Activated B cell treated with CpG ODN at 0.5 μM for 24 hours (primary cell): ENCODE results near the gene CFD. TPM values are rescaled to one million over a fixed set of nuclear protein-coding genes. Genes with fewer than 3 reads are reported as not detected.

Source experiments
- ATAC-seq: fragments of 200-7000 bp; cut with Tn5 transposase; one replicate; pipeline ENCODE4 v1.10.0; 2021; ENCODE audit warnings: low read depth, mild to moderate bottlenecking, moderate library complexity
- CTCF ChIA-PET: fragments of 350-600 bp; sonication (Branson Sonifier 250); formaldehyde crosslinking; loops from one replicate; lab custom pipeline; 2021; ENCODE audit warnings: antibody characterized with exemption; lab: Charles Lee
- POLR2A ChIA-PET: fragments of 350-600 bp; sonication (Branson Sonifier 250); formaldehyde crosslinking; loops from one replicate; lab custom pipeline; 2021; ENCODE audit warnings: antibody characterized with exemption; lab: Charles Lee
- DNase-seq: peaks from one replicate; pipeline ENCODE4 v3.0.0; 2022
- H3K27ac Mint-ChIP-seq: one replicate; pipeline ENCODE4 v1.8.0; 2020; ENCODE audit warnings: mixed read lengths
- H3K27me3 Mint-ChIP-seq: one replicate; pipeline ENCODE4 v1.8.0; 2021; ENCODE audit warnings: mixed read lengths
- H3K36me3 Mint-ChIP-seq: one replicate; pipeline ENCODE4 v1.8.0; 2021; ENCODE audit warnings: low read depth, mixed read lengths
- H3K4me1 Mint-ChIP-seq: one replicate; pipeline ENCODE4 v1.8.0; 2021; ENCODE audit warnings: mixed read lengths
- H3K4me3 Mint-ChIP-seq: one replicate; pipeline ENCODE4 v1.8.0; 2020; ENCODE audit warnings: mild to moderate bottlenecking, mixed read lengths
- H3K9me3 Mint-ChIP-seq: one replicate; pipeline ENCODE4 v1.8.0; 2020; ENCODE audit warnings: mixed read lengths
- CTCF ChIP-seq: fragments of 200-600 bp; IDR thresholded peaks from one replicate; pipeline ENCODE4 v1.8.0; 2022; ENCODE audit warnings: antibody characterized with exemption, mild to moderate bottlenecking
- intact Hi-C: fragments of 100-400 bp; cut with micrococcal nuclease; formaldehyde crosslinking; loops from one replicate; pipeline ENCODE4 v1.15.1; 2024
- total RNA-seq: library from RNA; stranded (reverse); gene quantifications from 2 replicates; pipeline ENCODE4 v1.2.3, GENCODE V29; 2022

Gene CFD
- total RNA-seq, 1 donor from 2014 or later: not detected

- no peak for TF ChIP-seq CTCF
- ChIA-PET CTCF (no interaction called here), POLR2A (no interaction called here)
- ATAC-seq (no peak), DNase-seq (no peak)
- intact Hi-C loops: no loop called here
- Mint-ChIP-seq H3K4me3 (no peak overlapping the region), H3K36me3 (peaks cover 49% of the 10 kb centered on the region), H3K9me3 (no peaks in the 10 kb centered on the region), H3K27ac (no peak overlapping the region), H3K27me3 (no peaks in the 10 kb centered on the region), H3K4me1 (peaks cover 29% of the 10 kb centered on the region)
Observed at GRCh38 chr19:900043-900301, 40.5 kb downstream of the CFD start.

GRCh38 chr19:900302-901111, 41.0 kb downstream of the CFD start:
- no peak overlapping the region for H3K27ac Mint-ChIP-seq
- CTCF ChIA-PET: interaction anchor here (1.0 kb wide), 1 partner anchor 37 kb away, joined by 4 read pairs; no protein-coding TSS in a partner anchor

GRCh38 chr19:901216-902092, 42.0 kb downstream of the CFD start:
- POLR2A ChIA-PET: interaction anchor here (0.6 to 9.8 kb wide), 4 partner anchors 6 to 370 kb away, joined by 4 to 213 read pairs (median 4); partner anchors contain the start of genes CFD, MED16 and RNU6-9
- peaks cover 39% of the 10 kb centered on the region for H3K4me1 Mint-ChIP-seq
- no peak overlapping the region for H3K27ac Mint-ChIP-seq
- intact Hi-C loops: no loop called here
- H3K9me3 Mint-ChIP-seq: no peaks in the 10 kb centered on the region
- H3K27me3 Mint-ChIP-seq: no peaks in the 10 kb centered on the region
- no peak for TF ChIP-seq CTCF
- CTCF ChIA-PET: interaction anchor here (1.0 kb wide), 1 partner anchor 38 kb away, joined by 4 read pairs; no protein-coding TSS in a partner anchor
- no peak overlapping the region for H3K4me3 Mint-ChIP-seq
- DNase-seq (no peak), ATAC-seq (no peak)
- H3K36me3 Mint-ChIP-seq: peaks cover 46% of the 10 kb centered on the region

More at GRCh38 chr19:900302-901111, 41.0 kb downstream of the CFD start:
- intact Hi-C loops: no loop called here
- Mint-ChIP-seq H3K4me3 (no peak overlapping the region), H3K36me3 (peaks cover 49% of the 10 kb centered on the region), H3K4me1 (peaks cover 33% of the 10 kb centered on the region), H3K9me3 (no peaks in the 10 kb centered on the region), H3K27me3 (no peaks in the 10 kb centered on the region)
- POLR2A ChIA-PET: no interaction called here
- DNase-seq: no peak
- ATAC-seq: peak; percentile 20
- TF ChIP-seq CTCF: no peak

- Mint-ChIP-seq H3K9me3 (no peaks in the 10 kb centered on the region), H3K27ac (no peak overlapping the region), H3K4me1 (peaks cover 45% of the 10 kb centered on the region), H3K36me3 (peaks cover 40% of the 10 kb centered on the region), H3K27me3 (no peaks in the 10 kb centered on the region), H3K4me3 (no peak overlapping the region)
- POLR2A ChIA-PET: interaction anchor here (0.6 to 9.8 kb wide), 4 partner anchors 6 to 370 kb away, joined by 4 to 213 read pairs (median 4); partner anchors contain the start of genes CFD, MED16 and RNU6-9
- DNase-seq (no peak), ATAC-seq (no peak)
- intact Hi-C loops: no loop called here
- CTCF ChIA-PET: no interaction called here
- no peak for TF ChIP-seq CTCF
Observed at GRCh38 chr19:902093-902370, 42.6 kb downstream of the CFD start.
